OCI-LY7 (cell line): ENCODE results near the gene JAG2. TPM values are rescaled to one million over a fixed set of nuclear protein-coding genes. Genes with fewer than 3 reads are reported as not detected.
A peak's percentile ranks its signal among the peaks of the same experiment; 100 is the strongest.

Experiments
- BruUV-seq: library from RNA; stranded (reverse); fragments of 400-500 nt; replicated peaks from 2 replicates; lab custom pipeline; 2021; lab: Mats Ljungman, UMichigan
- CTCF ChIA-PET: fragments of 300-600 bp; sonication (Branson Sonifier 250); formaldehyde crosslinking; loops from one replicate; lab custom pipeline; 2022; ENCODE audit warnings: antibody characterized with exemption; ENCODE audit not compliant: unreplicated experiment; lab: Charles Lee
- POLR2A ChIA-PET: fragments of 300-600 bp; sonication (Branson Sonifier 250); formaldehyde crosslinking; loops from one replicate; lab custom pipeline; 2022; ENCODE audit warnings: antibody characterized with exemption; lab: Charles Lee
- DNase-seq: peaks from one replicate; pipeline ENCODE4 v3.0.0-alpha.2; 2015; ENCODE audit warnings: low spot score
- H2AFZ ChIP-seq: fragments of 200-600 bp; sonication (generic), shearing (Covaris generic); 2 replicates; pipeline ENCODE4 v1.6.1; 2014; ENCODE audit warnings: mild to moderate bottlenecking, antibody characterized with exemption, low read length, moderate library complexity
- H3K27ac ChIP-seq: fragments of 200-600 bp; sonication (generic); 2 replicates; pipeline ENCODE4 v1.5.1; 2014; ENCODE audit warnings: mixed run types, low read depth, mild to moderate bottlenecking, moderate library complexity, low read length, inconsistent platforms; ENCODE audit not compliant: poor library complexity, severe bottlenecking
- H3K36me3 ChIP-seq: fragments of 200-600 bp; sonication (generic); 2 replicates; pipeline ENCODE4 v1.6.1; 2014; ENCODE audit warnings: mild to moderate bottlenecking, antibody characterized with exemption, low read length, moderate library complexity, mixed read lengths; ENCODE audit not compliant: insufficient read depth
- H3K4me1 ChIP-seq: fragments of 200-600 bp; sonication (generic); 2 replicates; pipeline ENCODE4 v1.5.1; 2014; ENCODE audit warnings: mild to moderate bottlenecking, low read length; ENCODE audit not compliant: insufficient read depth, poor library complexity, severe bottlenecking
- H3K4me2 ChIP-seq: fragments of 200-600 bp; sonication (generic); 2 replicates; pipeline ENCODE4 v1.6.1; 2014; ENCODE audit warnings: mild to moderate bottlenecking, low read length
- H3K4me3 ChIP-seq: fragments of 200-600 bp; sonication (generic); 2 replicates; pipeline ENCODE4 v1.5.1; 2014; ENCODE audit warnings: mild to moderate bottlenecking, low read depth, low read length; ENCODE audit not compliant: poor library complexity, severe bottlenecking
- H3K79me2 ChIP-seq: fragments of 200-600 bp; sonication (generic); 2 replicates; pipeline ENCODE4 v1.6.1; 2016; ENCODE audit warnings: low read depth, mild to moderate bottlenecking, low read length, moderate library complexity, mixed read lengths; ENCODE audit not compliant: insufficient read depth
- H3K9me2 ChIP-seq: fragments of 200-600 bp; sonication (generic); 2 replicates; pipeline ENCODE4 v1.6.1; 2016; ENCODE audit warnings: mild to moderate bottlenecking, low read length, mixed read lengths; ENCODE audit not compliant: insufficient read depth
- H3K9me3 ChIP-seq: fragments of 200-600 bp; sonication (generic); 2 replicates; pipeline ENCODE4 v1.6.1; 2014; ENCODE audit warnings: mild to moderate bottlenecking, mixed run types, low read length, mixed read lengths
- H4K20me1 ChIP-seq: fragments of 200-600 bp; sonication (generic); 2 replicates; pipeline ENCODE4 v1.6.1; 2014; ENCODE audit warnings: mild to moderate bottlenecking, antibody characterized with exemption, low read length, moderate library complexity, mixed read lengths; ENCODE audit not compliant: insufficient read depth
- EZH2phosphoT487 ChIP-seq: fragments of 200-600 bp; sonication (generic); IDR thresholded peaks from 2 replicates; pipeline ENCODE4 v1.6.1; 2018; ENCODE audit warnings: low read depth, borderline replicate concordance, mild to moderate bottlenecking, mixed run types, antibody characterized with exemption, low read length, moderate library complexity, mixed read lengths
- intact Hi-C: fragments of 100-400 bp; cut with micrococcal nuclease; formaldehyde crosslinking; loops from one replicate; pipeline ENCODE4 v1.10.0; 2022; ENCODE audit not compliant: unreplicated experiment
- total RNA-seq, 2 experiments: library from RNA; depleted of rRNA in 1 of 2; stranded (reverse); fragments of >200 nt in 1 of 2; shearing (Covaris generic) in 1 of 2; gene quantifications; 2 replicates each; pipeline ENCODE4 v1.2.3, GENCODE V29; 2014 to 2022
- TF ChIP-seq, protein P1 (sequence below): fragments of 200-600 bp; sonication (generic); conservative IDR thresholded peaks from 2 replicates; pipeline ENCODE4 v1.5.1; 2014; ENCODE audit warnings: mild to moderate bottlenecking, antibody characterized with exemption, low read length, moderate library complexity, mixed read lengths

JAG2 gene
- total RNA-seq, 2 experiments from 2014 or later: 5.0 to 6.0 TPM

DNA sequence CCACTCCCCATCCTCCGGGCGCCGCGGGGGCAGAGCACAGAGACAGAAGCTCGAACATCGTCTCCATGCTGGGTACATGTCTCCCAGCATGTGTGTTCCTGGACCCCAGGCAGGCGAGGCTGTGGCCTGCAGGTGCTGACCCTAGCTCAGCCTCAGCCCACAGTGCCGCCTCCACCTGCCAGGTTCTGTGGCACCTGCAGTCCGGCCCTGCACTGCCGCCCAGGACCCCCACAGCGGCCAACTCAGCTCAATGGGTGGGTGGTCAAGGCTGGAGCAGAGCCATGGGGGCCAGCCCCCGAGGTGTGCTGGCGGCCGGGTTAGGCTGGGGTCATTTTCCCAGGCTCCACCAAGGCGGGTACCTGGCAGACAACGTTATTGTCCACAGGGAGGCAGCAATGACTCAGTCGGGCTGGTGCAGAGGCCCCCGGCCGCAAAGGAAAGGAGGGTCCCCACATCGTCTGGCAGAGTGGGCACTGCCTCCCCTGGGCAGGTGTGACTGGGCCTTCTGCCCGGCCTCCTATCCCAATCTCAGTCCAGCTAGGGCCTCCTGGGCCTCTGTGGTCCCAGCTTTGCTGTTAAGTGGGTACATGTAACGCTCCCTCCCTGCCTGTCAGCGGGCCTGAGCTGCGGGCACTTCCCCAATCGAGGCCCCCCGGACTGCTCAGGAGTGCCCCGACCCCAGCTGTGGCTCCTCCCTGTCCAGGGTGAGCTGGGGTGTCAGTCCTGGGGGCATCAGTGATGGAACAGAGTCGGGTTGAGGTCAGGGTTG lies 32.8 kb upstream of the JAG2 start:
- POLR2A ChIA-PET: interaction anchor here (0.5 kb wide), 1 partner anchor 16 kb away, joined by 3 read pairs; no protein-coding TSS in a partner anchor
- Histone ChIP-seq H2AFZ (no peak overlapping the region), H3K9me2 (no peaks in the 10 kb centered on the region), H3K27ac (no peak overlapping the region), H3K4me2 (no peak overlapping the region), H3K4me3 (no peak overlapping the region), H3K79me2 (no peaks in the 10 kb centered on the region), H4K20me1 (no peaks in the 10 kb centered on the region), H3K4me1 (no peaks in the 10 kb centered on the region), H3K36me3 (no peaks in the 10 kb centered on the region), H3K9me3 (no peaks in the 10 kb centered on the region)
- CTCF ChIA-PET: no interaction called here
- TF ChIP-seq, protein P1, sequence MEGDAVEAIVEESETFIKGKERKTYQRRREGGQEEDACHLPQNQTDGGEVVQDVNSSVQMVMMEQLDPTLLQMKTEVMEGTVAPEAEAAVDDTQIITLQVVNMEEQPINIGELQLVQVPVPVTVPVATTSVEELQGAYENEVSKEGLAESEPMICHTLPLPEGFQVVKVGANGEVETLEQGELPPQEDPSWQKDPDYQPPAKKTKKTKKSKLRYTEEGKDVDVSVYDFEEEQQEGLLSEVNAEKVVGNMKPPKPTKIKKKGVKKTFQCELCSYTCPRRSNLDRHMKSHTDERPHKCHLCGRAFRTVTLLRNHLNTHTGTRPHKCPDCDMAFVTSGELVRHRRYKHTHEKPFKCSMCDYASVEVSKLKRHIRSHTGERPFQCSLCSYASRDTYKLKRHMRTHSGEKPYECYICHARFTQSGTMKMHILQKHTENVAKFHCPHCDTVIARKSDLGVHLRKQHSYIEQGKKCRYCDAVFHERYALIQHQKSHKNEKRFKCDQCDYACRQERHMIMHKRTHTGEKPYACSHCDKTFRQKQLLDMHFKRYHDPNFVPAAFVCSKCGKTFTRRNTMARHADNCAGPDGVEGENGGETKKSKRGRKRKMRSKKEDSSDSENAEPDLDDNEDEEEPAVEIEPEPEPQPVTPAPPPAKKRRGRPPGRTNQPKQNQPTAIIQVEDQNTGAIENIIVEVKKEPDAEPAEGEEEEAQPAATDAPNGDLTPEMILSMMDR: peak; percentile 53; the same call in 1 of the 2 replicates
- no peak for TF ChIP-seq EZH2phosphoT487
- DNase-seq: no peak
- BruUV-seq: no TSS peak
- intact Hi-C loops: no loop called here

DNA sequence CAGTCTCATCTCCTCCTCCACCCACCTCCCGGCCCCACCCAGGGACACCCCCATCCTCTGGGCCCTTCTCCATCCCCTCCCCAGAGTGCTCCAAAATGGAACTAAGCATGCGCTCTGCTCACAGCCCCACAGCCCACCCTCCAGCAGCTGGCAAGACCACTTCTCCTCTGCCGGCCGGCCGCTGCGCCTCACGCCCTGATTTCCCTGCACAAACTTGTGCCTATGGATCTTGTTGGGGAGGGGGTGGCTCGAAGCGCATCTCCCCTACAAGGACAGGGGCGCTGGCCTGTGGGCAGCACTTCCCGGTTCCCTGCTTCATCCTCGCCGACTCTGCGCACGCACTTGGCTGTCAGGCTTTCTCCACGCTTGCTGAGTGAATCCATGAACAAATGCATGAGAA lies 32.1 kb upstream of the JAG2 start:
- TF ChIP-seq, protein P1: no peak
- TF ChIP-seq EZH2phosphoT487: no peak
- Histone ChIP-seq H4K20me1 (no peaks in the 10 kb centered on the region), H3K4me2 (no peak overlapping the region), H3K79me2 (no peaks in the 10 kb centered on the region), H3K4me3 (no peak overlapping the region), H3K4me1 (no peaks in the 10 kb centered on the region), H2AFZ (no peak overlapping the region), H3K27ac (no peak overlapping the region), H3K9me3 (no peaks in the 10 kb centered on the region), H3K36me3 (no peaks in the 10 kb centered on the region), H3K9me2 (no peaks in the 10 kb centered on the region)
- no peak for DNase-seq
- POLR2A ChIA-PET: no interaction called here
- intact Hi-C loops: no loop called here
- BruUV-seq: no TSS peak
- CTCF ChIA-PET: no interaction called here

DNA sequence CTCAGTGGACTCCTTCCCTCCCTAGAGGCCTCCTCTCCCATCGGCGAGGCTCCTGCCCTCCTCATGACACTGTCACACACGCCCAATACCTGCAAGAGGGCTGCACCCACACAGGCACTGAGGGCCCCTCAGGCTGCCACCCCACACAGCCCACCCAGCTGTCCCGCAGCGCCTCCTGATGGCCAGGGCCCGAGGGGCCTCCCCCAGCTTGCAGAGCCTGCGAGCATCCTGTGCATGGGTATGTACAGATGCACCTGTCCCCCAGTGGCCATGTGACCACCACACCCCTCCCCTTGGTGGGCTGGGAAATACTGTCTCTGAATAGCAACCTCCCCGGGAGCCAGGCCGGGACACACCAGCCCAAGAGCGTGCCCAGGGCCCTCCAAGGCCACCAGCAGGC lies 31.5 kb upstream of the JAG2 start:
- Histone ChIP-seq H3K9me3 (no peaks in the 10 kb centered on the region), H3K4me2 (no peak overlapping the region), H3K4me1 (peaks cover 2% of the 10 kb centered on the region), H2AFZ (no peak overlapping the region), H4K20me1 (no peaks in the 10 kb centered on the region), H3K9me2 (no peaks in the 10 kb centered on the region), H3K36me3 (no peaks in the 10 kb centered on the region), H3K79me2 (no peaks in the 10 kb centered on the region), H3K4me3 (no peak overlapping the region), H3K27ac (no peak overlapping the region)
- ChIA-PET CTCF (no interaction called here), POLR2A (no interaction called here)
- intact Hi-C loops: no loop called here
- TF ChIP-seq, protein P1: peak; percentile 58
- no peak for TF ChIP-seq EZH2phosphoT487
- BruUV-seq: no TSS peak
- DNase-seq: peak; percentile 28
